SK-N-MC (cell line): Measurements from ENCODE around the gene NPPC.

Source experiments
- EZH2 ChIP-seq: fragments of 200-600 bp; sonication (generic); IDR thresholded peaks from one replicate; pipeline ENCODE4 v1.6.1; 2017; ENCODE audit warnings: antibody characterized with exemption
- FOXP2 ChIP-seq: optimal IDR thresholded peaks from 2 replicates; pipeline ENCODE3; 2011; ENCODE audit warnings: mild to moderate bottlenecking, moderate library complexity; ENCODE audit not compliant: insufficient read depth; ENCODE audit errors: extremely low read length, control extremely low read depth
- POLR2AphosphoS5 ChIP-seq: IDR thresholded peaks from 2 replicates; pipeline ENCODE4 v1.6.1; 2012; ENCODE audit warnings: mild to moderate bottlenecking, low read depth, low read length, borderline replicate concordance

- peak; percentile 82 for TF ChIP-seq POLR2AphosphoS5
- no peak for TF ChIP-seq EZH2
- TF ChIP-seq FOXP2: no peak
Measured at GRCh38 chr2:231961349-231962166, 35.4 kb upstream of the NPPC start, which contains the start of gene DIS3L2.
